GM18868 (cell line): ENCODE data around the gene KASH5.

ENCODE experiments used
- ATAC-seq: cut with Tn5 transposase; IDR thresholded peaks from one replicate; pipeline ENCODE4 v1.9.1; 2021; ENCODE audit warnings: mild to moderate bottlenecking, moderate library complexity; ENCODE audit not compliant: unreplicated experiment

KASH5 gene

DNA sequence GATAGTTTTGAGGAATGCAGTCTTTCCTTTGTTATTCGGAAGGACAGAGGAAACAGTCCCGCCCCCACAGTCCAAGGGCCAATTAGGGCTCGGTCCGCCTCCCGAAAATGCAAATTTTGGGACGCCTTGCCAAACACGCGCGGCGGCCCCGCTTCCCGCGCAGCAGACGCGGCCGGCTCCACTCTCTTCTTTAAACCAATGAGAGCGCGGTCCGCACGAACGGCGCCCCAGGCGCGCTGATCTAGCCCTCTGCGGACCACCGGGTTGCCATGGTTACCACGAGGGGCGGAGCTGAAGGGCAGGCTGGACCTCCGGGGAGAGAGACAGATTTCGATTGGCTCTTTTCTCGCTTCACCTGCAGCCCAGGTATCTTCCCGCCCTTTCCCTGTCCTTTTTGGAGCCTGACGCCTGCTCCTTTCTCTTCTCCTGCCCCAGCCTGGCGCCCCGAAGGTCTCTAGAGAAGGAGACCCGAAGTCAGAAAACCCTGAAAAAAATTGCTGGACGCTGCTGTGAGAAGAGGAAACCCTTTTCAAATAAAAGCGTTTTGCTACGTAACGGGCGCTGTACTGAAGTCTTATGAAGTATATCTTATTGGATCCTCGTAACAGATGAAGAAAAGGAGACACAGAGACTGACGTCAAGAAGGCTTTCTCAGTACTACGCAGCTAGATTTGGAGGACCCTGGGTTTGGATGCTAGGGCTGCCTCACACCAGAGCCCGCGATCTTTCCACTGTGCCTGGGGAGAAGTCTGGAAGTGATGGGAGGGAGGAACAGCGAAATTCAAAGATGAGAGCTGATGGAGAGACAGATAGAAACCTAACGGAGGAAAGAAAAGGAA, 33.2 kb downstream of the KASH5 start:
- ATAC-seq, result no peak

DNA sequence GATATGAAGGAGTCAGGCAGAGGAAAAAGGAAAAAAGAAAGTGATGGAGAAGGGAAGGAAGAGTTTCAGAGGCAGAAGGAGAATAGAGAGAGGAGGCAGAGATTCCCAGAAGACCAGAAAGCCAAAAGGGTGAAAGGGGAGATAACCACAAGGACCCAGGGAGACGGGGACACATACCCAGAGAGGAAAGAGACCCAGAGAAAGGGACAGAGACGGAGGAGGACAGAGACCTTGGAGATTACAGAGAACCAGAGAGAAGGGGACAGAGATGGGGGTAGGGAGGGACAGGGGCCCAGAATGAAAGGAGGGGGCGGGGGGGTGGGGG, 33.8 kb downstream of the KASH5 start:
- ATAC-seq, result no peak

DNA sequence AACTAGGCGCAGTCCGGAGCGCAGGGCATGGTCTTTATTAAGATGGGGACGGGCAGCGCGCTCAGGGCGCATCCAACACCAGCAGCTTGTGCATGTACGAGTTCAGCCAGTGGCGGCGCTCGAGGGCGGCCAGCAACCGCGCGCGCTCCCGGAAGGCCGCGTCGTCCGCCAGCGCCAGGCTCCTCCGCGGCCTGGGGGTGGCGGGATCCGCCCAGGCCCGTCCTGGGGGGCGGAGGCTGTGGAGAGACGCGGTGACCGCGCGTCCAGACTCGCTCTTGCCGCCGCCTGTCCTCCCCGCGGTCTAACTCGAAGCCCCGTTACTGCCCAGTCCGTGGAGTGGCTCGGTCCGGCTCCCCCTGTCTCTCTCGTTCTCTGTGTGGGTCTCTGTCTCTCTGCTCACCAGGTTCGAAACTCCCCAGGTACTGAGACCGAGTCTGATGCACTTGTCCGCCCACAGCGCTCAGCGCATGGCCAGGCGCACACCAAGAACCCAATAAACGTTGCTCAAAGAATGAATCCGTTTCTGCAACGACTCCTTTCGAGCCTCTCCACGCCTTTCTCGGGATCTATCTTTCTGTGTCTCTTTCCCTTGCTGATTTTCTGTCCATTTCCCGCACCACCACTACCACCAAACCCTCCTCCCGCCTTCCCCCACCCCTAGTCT, 34.5 kb downstream of the KASH5 start:
- no peak for ATAC-seq

DNA sequence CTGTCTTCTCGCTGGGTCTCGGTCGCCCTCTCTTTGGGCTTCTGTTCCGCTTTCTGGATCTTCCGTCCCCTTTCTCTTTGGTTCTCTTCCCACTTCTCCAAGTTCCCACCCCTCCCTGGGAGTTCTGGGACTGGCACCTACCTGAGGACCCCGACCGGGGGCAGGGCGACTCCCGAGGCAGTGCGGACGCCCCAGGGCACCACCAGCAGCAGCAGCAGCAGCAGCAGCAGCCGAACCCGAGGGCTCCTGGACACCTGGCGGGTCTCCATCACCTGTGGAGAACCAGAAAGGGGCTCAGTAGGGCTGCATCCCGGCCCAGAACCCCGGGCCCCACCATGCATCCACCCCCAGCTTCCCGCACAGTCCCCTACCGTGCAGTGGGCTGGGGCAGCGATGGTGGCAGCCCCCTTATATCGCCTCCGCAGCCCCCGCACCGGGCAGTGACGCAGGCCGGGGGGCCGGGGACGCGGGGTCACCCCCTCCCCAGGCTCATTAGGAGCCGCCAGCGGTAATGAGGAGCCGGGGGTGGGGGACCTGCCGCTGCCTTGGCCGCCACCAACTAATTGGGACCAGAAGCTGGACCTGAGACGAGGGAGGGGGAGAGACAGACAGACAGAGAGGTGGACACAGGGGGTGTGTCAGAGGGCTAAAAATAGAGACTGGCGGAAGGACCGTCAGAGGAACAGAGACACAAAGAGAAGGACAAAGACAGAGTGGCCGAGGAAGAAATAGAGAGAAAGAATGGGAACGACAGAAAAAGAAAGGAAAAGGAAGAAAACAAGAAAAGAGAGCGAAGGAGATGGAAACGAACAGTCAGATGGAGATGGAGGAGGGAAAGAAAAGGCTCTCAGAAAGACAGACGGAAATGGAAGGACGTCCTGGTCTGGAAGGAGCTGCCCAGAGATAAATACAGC, 35.3 kb downstream of the KASH5 start, which contains the start of gene PTH2:
TSS of gene PTH2 (minus strand) at position 371 of the 914 bp plus-strand sequence. CDS start at position 269, 102 bp downstream.
- no peak for ATAC-seq

DNA sequence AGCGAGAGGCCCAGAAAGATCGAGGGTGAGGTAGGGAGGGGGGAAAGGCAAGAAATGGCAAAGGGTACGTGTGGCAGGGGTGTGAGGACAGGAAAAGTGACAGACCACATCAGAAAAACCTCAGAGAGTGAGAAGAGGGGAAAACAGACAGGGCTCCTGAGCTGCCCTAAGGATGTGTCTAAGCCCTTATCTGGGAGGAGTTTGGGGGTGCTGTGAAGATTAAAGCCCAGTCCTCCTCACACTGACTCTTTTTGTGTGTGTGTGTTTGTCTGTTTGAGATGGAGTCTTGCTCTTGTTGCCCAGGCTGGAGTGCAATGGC, 35.9 kb downstream of the KASH5 start:
- no peak for ATAC-seq

DNA sequence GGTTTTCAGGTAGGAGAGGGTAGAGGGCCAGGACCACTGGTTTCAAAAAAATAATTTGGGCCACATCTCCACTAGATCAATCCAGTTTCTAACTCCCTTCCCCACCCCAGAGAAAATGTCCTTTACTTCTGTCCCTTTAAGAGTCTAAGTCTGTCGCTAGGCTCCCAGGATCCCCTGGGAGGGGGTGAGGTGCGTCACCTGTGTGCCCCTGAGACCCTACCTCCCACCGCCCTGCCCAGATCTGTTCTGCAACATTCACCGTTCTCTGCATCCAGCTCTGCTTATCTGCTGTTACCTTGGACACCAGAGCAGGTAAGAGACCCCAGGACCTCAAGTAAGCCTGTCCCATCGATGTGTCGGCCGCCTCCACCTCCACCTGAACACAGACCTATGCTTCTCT, 37.1 kb downstream of the KASH5 start, which contains the start of gene GFY:
TSS of gene GFY (plus strand) at position 211 of the 400 bp plus-strand sequence. CDS start 1,043 bp downstream, outside the sequence.
- no peak for ATAC-seq

DNA sequence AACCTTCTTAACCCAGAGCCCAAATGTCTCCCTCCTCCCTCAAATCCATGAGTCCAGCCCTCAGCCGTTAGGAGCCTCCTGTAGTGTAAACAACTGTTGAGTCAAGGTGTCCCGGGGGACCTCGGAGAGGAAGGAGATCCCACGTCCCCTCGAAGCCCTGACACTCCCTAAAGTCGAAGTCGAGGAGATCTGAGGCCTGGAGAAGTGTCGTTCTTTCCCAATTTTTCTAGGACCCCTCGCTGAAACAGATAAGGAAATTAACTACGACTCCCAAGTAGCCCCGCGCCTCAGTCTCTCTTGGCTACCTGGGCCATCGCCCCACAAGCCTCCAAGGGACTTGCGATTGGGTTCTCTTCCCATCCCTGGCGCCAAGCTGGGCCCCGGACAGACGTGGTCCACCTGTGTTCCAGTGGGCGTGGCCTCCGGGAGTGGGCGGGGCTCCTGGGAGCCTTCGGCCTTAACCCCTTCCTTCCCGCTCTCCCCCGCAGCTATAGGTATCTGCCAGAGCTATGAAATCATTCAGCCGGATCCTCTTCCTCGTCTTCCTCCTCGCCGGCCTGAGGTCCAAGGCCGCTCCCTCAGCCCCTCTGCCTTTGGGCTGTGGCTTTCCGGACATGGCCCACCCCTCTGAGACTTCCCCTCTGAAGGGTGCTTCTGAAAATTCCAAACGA, 38.0 kb downstream of the KASH5 start:
- ATAC-seq, result no peak

DNA sequence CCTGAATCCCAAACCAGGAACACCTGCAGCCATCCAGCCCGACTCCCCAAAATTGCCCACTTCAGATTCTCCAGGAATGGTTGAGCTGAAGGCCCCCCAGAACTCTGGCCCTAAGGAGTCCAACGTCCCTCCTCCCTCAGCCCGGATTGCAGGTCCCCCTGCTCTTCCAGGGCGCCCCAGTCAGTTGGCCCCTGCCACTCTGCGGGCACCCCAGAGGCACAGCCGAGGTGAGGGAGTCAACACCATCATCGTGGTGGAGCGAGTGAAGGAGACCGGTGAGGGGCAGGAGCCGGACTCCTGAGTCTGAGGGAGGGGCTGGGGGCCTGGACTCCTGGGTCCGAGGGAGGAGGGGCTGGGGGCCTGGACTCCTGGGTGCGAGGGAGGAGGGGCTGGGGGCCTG, 39.3 kb downstream of the KASH5 start:
- no peak for ATAC-seq

DNA sequence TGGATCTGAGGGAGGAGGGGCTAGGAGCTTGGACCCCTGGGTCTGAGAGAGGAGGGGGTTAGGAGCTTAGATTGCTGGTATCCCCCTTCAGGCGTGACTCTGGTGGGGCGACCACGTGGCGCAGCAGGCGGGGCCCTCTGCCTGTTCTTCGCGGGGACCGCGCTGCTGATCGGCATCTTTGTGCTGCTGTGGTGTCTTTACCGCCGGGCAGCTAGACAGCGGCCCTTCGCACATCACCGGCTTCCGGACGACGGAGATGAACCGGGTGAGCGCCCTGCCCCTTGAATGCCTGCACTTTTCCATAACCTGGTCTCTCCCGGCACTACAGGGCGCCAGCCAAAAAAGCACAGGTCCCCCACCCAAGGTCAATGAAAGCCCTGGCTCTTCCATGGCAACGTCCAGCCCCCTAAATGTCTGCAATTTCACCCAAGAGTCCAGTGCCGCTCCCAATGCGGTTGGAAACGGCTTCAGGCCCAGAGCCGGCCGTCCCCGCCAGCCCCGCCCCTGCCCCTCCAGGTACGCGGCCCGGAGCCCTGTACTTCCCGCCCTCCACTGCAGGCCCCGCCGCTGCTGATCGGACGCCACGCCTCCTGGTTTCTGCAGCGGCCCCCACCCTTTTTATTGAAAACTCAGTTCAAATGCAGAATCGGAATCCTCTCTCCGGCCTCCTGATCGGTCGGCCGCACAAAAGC, 40.0 kb downstream of the KASH5 start:
- ATAC-seq, result no peak

DNA sequence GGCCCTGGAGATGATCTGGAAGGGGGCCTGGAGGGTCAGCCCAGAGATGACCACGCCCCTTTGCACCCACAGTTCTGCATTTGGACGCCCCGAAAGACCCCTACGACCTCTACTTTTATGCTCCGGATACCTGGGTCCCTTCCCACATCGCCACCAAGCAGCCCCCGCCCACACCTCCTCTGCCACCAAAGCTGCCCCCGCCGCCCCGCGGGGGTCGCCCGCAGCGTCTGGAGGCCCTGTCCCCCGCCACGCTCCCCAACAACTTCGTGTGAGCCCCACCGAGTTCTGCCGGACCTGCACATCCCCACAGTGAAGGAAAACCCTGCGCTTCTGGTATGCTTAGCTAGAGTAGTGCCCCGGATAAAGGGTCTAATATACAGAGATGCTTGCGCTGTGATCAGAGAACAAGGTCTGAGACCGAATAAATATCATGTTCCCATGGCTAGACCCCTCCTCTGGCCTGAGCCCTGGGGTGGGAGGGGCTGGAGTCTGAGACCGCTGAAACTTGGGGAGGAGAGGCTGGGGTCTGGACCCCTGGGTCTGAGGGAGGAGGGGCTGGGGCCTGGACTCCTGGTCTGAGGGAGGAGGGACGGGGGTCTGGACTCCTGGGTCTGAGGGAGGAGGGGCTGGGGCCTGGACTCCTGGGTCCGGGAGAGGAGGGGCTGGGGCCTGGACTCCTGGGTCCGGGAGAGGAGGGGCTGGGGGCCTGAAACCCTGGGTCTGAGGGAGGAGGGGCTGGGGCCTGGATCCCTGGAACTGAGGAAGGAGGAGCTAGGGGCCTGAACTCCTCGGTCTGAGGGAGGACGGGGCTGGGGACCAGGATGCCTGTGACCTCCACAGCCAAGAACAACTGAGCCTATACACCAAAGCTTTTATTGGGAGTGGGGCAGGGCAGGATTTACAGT, 40.8 kb downstream of the KASH5 start:
- no peak for ATAC-seq

DNA sequence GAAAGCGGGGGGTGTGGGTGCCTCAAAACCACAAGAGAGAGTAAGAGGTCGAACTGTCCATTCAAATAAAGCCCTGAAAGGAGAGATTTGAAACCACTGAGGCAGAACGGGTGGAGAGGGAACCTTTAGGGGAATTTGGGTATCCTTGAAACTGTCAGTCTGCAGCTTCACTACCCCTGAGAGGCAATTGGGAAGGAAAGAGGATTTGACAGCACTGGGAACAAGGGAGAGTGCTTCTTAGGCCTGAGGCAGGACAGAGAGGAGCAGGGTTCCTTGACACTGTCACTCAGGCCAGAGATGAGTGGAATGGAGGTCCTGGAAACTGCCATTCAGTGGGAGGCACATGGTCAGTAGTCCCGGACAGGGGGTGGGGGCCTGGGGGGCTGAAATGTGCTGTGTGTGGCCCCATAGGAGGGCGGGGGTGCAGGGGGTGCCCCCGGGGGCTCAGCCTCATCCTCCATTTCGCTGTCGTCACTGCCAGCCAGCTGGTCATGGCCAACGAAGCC, 42.2 kb downstream of the KASH5 start:
- no peak for ATAC-seq

DNA sequence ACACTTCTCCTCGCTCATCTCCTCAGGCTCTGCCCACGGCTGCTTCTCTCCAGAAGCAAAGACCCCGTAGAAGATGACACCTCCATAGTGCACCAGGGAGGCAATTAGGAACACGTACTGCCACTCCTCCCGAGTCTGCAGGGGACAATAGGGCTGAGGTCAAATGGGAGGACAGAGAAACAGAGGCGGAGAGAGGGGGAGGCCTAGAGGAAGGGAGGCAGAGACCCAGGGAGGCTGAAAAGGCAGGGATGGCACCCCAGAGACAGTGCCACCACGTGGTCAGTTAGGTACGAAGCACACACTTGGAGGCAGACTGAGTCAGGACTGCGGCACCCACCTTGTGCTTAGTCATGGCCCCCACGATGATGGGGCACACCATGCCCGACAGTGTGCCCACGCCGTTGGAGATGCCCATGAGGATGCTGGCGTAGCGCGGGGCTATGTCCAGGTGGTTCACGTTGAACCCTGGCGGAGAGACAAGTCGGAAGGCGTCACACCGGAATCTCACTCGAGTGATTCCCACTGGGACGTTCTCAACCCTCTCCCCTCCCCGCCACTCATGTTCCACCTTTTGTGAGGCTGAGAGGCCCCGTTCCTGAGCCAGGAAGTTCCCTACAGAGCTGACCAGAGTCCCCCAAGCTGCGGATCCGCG, 42.8 kb downstream of the KASH5 start:
- no peak for ATAC-seq

DNA sequence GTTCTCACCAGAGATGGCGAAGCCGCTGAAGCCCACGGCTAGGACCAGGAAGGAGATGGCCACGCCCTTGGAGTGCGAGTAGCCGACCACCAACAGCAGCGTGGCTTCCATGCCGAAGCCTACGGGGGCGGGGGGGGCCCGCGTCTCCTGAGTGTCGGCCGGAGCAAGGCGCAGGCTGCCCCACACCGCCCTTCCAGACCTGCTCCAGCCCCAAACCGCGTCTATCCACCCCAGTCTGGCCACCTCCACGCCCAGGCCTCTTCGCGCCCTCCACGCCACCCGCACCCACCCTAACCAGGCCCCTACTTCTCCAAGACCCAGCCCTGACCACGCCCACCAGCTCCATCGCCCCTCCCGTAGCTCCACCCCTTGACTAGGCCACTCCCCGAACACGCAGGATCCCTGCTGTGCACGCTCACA, 43.3 kb downstream of the KASH5 start:
- ATAC-seq, result no peak

DNA sequence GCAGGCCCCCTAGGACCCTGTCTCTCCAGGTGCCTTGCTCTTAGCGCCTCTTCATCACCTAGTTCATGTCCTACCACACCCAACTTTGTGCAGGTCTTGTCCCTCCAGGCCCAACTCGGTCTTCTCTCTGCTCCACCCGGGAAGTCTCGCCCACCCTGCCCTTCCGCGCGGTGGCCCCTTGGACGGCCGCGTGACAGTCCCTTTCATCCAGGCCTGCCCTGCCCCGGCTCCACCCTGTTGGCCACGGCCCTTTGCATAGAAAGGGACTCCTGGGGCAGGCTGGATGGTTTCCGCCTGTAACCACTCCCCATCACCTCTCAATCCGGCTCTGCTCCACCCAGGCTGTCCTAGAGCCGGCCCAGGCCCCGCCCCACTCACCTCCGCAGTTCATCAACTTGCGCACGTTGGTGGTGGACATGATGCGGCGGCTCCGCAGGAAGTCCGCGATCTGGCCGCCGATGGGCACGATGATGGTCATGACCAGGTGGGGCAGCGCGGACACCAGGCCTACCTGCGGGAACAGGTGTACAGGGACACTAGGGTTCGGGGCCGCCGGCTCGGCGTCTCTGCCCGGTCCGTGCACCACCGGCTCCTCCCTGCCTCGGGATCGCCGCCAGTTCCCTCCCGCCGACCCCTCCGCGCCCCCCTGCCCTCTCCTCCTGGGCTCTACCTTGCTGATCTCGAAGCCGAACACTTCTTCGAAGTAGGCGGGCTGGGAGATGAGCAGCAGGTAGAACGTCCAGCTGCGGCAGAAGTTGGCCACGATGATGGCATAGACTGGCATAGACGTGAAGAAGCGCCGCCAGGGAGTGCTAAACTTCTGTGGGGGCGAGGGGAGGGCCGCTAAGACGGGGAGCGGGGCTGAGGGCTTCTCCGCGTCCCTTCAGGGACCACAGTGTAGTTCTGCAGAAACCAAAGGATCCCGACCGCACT, 44.4 kb downstream of the KASH5 start:
- no peak for ATAC-seq

DNA sequence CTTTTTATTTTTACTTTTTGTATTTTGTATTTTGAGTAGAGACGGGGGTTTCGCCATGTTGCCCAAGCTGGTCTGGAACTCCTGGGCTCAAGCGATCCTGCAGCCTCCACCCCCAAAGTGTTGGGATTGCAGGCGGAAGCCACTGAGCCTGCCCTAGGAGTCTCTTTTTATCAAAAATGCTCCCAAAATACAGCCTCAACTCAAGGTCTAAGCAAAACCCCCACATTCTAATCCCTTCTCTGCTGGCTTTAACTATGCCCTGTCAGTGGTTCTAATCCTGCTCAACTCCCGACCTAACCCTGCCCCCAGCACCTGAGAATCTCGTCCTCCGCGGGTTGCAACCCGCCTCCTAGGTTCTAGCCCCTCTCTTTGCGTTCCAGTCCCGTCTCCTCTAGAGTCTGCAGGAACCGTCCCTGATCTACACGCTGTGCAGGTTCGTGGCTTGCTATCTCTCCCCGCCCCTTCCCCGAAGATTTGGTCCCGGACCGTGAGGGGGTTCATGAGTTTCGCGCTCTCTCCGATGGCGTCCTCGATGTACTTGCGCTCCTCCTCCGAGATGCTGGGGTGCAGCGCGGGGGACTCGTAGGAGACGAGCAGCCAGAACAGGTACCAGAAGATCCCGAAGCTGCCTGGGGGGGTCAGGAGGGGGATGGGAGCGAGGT, 45.3 kb downstream of the KASH5 start:
- ATAC-seq, result no peak

DNA sequence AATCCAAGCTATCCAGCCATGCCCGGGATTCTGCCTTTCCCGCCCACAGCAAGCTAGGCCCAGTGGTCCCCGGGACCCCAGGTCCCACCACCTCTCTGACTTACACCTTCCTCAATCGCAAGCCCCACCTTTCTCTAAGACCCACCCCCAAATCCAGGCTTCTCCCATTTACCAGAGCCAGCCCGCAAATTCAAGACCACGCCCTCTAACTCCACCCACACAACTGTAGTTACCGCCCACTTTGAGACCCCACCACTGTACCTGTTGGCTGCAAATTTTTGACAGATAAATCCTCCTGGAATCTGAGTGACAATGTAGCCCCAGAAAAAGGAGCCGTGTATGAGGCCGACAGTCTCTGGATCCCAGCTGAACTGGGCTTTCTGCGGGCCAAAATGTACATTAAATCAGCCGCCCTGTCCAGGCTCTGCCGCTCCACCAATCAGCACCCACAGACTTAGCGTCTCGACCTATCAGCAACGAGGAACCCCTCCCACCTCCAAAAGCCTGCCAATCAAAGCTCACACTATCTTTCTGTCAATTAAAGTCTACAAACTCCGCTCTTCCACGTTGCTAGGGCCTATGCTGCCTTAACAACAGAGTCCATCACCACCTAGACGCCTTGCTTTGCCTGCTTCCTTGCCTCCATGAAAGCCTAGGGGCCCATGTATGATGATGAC, 47.0 kb downstream of the KASH5 start:
- ATAC-seq, result no peak
